DND-41 (cell line): ENCODE measurements around the gene RBFA.

Experiments
- ATAC-seq: fragments of 200-7000 bp; cut with Tn5 transposase; 3 replicates; pipeline ENCODE4 v1.9.1; 2021; ENCODE audit warnings: low read depth; ENCODE audit not compliant: insufficient read depth
- DNase-seq: peaks from one replicate; pipeline ENCODE4 v3.0.0-alpha.2; 2020
- H2AFZ ChIP-seq: 2 replicates; pipeline ENCODE4 v1.6.0; 2012; ENCODE audit warnings: low read depth, low read length
- H3K27ac ChIP-seq: 2 replicates; pipeline ENCODE4 v1.5.1; 2012; ENCODE audit warnings: low read length, inconsistent platforms
- H3K27me3 ChIP-seq: fragments of 200-600 bp; sonication (generic); 2 replicates; pipeline ENCODE4 v1.6.0; 2012; ENCODE audit warnings: low read length, mild to moderate bottlenecking, inconsistent platforms; ENCODE audit not compliant: insufficient read depth, poor library complexity
- H3K36me3 ChIP-seq: 2 replicates; pipeline ENCODE4 v1.5.1; 2012; ENCODE audit warnings: low read length, inconsistent platforms; ENCODE audit not compliant: insufficient read depth
- H3K4me1 ChIP-seq: 2 replicates; pipeline ENCODE4 v1.5.1; 2012; ENCODE audit warnings: mild to moderate bottlenecking, low read length; ENCODE audit not compliant: insufficient read depth
- H3K4me2 ChIP-seq: 2 replicates; pipeline ENCODE4 v1.6.0; 2012; ENCODE audit warnings: mild to moderate bottlenecking, moderate library complexity, low read length, inconsistent platforms; ENCODE audit not compliant: insufficient read depth
- H3K4me3 ChIP-seq, 2 experiments: fragments of 200-600 bp in 1 of 2; shearing (Covaris generic) in 1 of 2; 2 replicates each; pipeline ENCODE4 v1.5.1; 2012 to 2016; ENCODE audit warnings: inconsistent platforms in 2 of 2, low read length in 2 of 2, mild to moderate bottlenecking in 2 of 2, low read depth in 1 of 2, moderate library complexity in 1 of 2
- H3K79me2 ChIP-seq: 2 replicates; pipeline ENCODE4 v1.6.0; 2012; ENCODE audit warnings: low read length, inconsistent platforms; ENCODE audit not compliant: insufficient read depth
- H3K9ac ChIP-seq: 2 replicates; pipeline ENCODE4 v1.6.0; 2012; ENCODE audit warnings: low read depth, mild to moderate bottlenecking, inconsistent platforms, low read length, moderate library complexity
- H3K9me3 ChIP-seq: 2 replicates; pipeline ENCODE4 v1.5.1; 2012; ENCODE audit warnings: low read length, moderate library complexity, mild to moderate bottlenecking, inconsistent platforms; ENCODE audit not compliant: insufficient read depth, severe bottlenecking
- H4K20me1 ChIP-seq: 2 replicates; pipeline ENCODE4 v1.6.0; 2012; ENCODE audit warnings: low read length; ENCODE audit not compliant: insufficient read depth
- CTCF ChIP-seq: IDR thresholded peaks from 2 replicates; pipeline ENCODE4 v1.5.1; 2012; ENCODE audit warnings: borderline replicate concordance, low read length, moderate library complexity, mild to moderate bottlenecking; ENCODE audit not compliant: poor library complexity, severe bottlenecking; ENCODE audit errors: extremely low read depth
- EZH2 ChIP-seq: IDR thresholded peaks from 3 replicates; pipeline ENCODE4 v1.6.1; 2012; ENCODE audit warnings: borderline replicate concordance, low read depth, mild to moderate bottlenecking, moderate library complexity, low read length, inconsistent platforms; ENCODE audit not compliant: severe bottlenecking

Gene RBFA

GRCh38 chr18:80035997-80036396, 1.8 kb downstream of the RBFA start:
- Histone ChIP-seq H3K36me3 (peaks cover 37% of the 10 kb centered on the region), H3K27me3 (no peaks in the 10 kb centered on the region), H4K20me1 (peaks cover 14% of the 10 kb centered on the region; the same call in 1 of the 2 replicates), H3K4me1 (peaks cover 30% of the 10 kb centered on the region), H3K9ac (peak overlapping the region; percentile 95), H3K27ac (no peak overlapping the region), H2AFZ (no peak overlapping the region), H3K9me3 (no peaks in the 10 kb centered on the region), H3K79me2 (peaks cover 44% of the 10 kb centered on the region), H3K4me2 (peak overlapping the region; percentile 98), H3K4me3 (peak overlapping the region in 1 of 2 experiments; percentile 99; a peak in 3 of 4 replicates)
- DNase-seq (no peak), ATAC-seq (no peak)
- TF ChIP-seq CTCF (no peak), EZH2 (no peak)

GRCh38 chr18:80037300-80037699, 3.1 kb downstream of the RBFA start:
- peaks cover 48% of the 10 kb centered on the region for H3K79me2 ChIP-seq
- peaks cover 19% of the 10 kb centered on the region; the same call in 1 of the 2 replicates for H4K20me1 ChIP-seq
- H2AFZ ChIP-seq = no peak overlapping the region
- no peak overlapping the region for H3K9ac ChIP-seq
- H3K27me3 ChIP-seq = no peaks in the 10 kb centered on the region
- H3K27ac ChIP-seq = no peak overlapping the region
- peaks cover 30% of the 10 kb centered on the region for H3K4me1 ChIP-seq
- H3K9me3 ChIP-seq = no peaks in the 10 kb centered on the region
- H3K36me3 ChIP-seq = peaks cover 42% of the 10 kb centered on the region
- ATAC-seq (no peak), DNase-seq (no peak)
- H3K4me3 ChIP-seq = no peak overlapping the region
- no peak for TF ChIP-seq EZH2
- TF ChIP-seq CTCF = no peak
- no peak overlapping the region; the same call in 1 of the 2 replicates for H3K4me2 ChIP-seq

DNA sequence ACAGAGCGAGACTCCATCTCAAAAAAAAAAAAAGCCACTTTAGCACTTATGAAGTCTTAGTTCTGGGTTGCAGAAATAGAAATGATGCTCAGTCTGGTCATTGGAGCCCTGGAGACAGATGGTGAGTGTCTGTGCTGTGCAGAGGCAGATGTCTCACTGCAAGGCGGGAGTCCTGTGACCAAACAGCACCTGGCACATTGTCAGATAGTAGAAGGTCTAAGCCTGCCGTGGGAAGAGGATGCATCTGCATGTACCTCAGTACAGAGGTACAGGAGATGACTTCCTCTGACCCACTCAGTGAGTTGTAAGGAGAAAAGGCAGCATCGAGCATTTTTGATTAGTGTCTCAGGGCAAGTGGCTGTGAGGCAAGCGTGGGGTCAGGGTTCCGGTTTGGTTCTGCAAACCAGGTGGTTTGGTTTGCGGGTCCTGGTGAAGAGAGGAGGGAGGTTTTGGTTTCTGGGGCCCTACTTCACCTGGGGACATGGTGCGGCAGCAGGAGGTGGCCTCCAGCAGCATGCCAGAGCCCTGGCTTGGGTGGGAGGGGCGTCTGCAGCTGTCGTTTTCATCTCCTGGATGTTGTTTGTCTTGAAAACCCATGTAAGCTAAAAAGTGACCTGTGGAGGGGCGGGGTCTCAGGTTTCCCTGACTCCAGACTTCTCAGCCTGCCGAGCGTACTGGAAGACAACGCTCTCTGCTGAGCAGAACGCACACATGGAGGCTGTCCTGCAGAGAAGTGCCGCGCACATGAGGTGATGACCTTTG, 3.8 kb downstream of the RBFA start:
- ATAC-seq (no peak), DNase-seq (no peak)
- peaks cover 48% of the 10 kb centered on the region for H3K79me2 ChIP-seq
- no peaks in the 10 kb centered on the region for H3K27me3 ChIP-seq
- H3K9ac ChIP-seq = no peak overlapping the region
- no peaks in the 10 kb centered on the region for H3K9me3 ChIP-seq
- H4K20me1 ChIP-seq = peaks cover 19% of the 10 kb centered on the region; the same call in 1 of the 2 replicates
- no peak overlapping the region for H3K4me3 ChIP-seq
- no peak overlapping the region for H3K27ac ChIP-seq
- H2AFZ ChIP-seq = no peak overlapping the region
- H3K4me2 ChIP-seq = no peak overlapping the region
- TF ChIP-seq EZH2 (no peak), CTCF (no peak)
- peaks cover 49% of the 10 kb centered on the region for H3K36me3 ChIP-seq
- H3K4me1 ChIP-seq = peaks cover 22% of the 10 kb centered on the region
